H9 (cell line): ENCODE measurements around the gene NOP58. TPM values are rescaled to one million over a fixed set of nuclear protein-coding genes. Genes with fewer than 3 reads are reported as not detected.

Experiments used
- DNase-seq: peaks from one replicate; pipeline ENCODE4 v3.0.0-alpha.2; 2017
- H2AFZ ChIP-seq: one replicate; pipeline ENCODE4 v1.6.1; 2013; ENCODE audit warnings: mild to moderate bottlenecking, low read length, control low read depth, moderate library complexity
- H2AK5ac ChIP-seq: 2 replicates; pipeline ENCODE4 v1.6.1; 2013; ENCODE audit warnings: low read length, control low read depth, mixed read lengths; ENCODE audit not compliant: insufficient read length
- H2BK120ac ChIP-seq: one replicate; pipeline ENCODE4 v1.6.1; 2013; ENCODE audit warnings: low read depth, mild to moderate bottlenecking, low read length, control low read depth, inconsistent platforms; ENCODE audit not compliant: poor library complexity, severe bottlenecking
- H2BK12ac ChIP-seq: 2 replicates; pipeline ENCODE4 v1.6.1; 2013; ENCODE audit warnings: low read length, control low read depth, mixed read lengths, low read depth; ENCODE audit not compliant: insufficient read length
- H2BK15ac ChIP-seq: 2 replicates; pipeline ENCODE4 v1.6.1; 2013; ENCODE audit warnings: low read depth, low read length, control low read depth
- H2BK20ac ChIP-seq: one replicate; pipeline ENCODE4 v1.6.1; 2013; ENCODE audit warnings: low read depth, mild to moderate bottlenecking, low read length, control low read depth, inconsistent platforms; ENCODE audit not compliant: poor library complexity, severe bottlenecking
- H2BK5ac ChIP-seq: 2 replicates; pipeline ENCODE4 v1.6.1; 2013; ENCODE audit warnings: low read length, control low read depth, mixed read lengths; ENCODE audit not compliant: insufficient read length
- H3K14ac ChIP-seq: 2 replicates; pipeline ENCODE4 v1.6.1; 2013; ENCODE audit warnings: low read length, control low read depth; ENCODE audit not compliant: insufficient read depth
- H3K18ac ChIP-seq: 2 replicates; pipeline ENCODE4 v1.6.1; 2013; ENCODE audit warnings: low read depth, mild to moderate bottlenecking, mixed read lengths, low read length, control low read depth; ENCODE audit not compliant: insufficient read length
- H3K23ac ChIP-seq: 2 replicates; pipeline ENCODE4 v1.6.1; 2013; ENCODE audit warnings: low read length, control low read depth, mixed read lengths, low read depth; ENCODE audit not compliant: insufficient read length
- H3K23me2 ChIP-seq: 2 replicates; pipeline ENCODE4 v1.6.1; 2013; ENCODE audit warnings: low read depth, mild to moderate bottlenecking, mixed read lengths, low read length, control low read depth; ENCODE audit not compliant: insufficient read length, poor library complexity, severe bottlenecking
- H3K27ac ChIP-seq: 2 replicates; pipeline ENCODE4 v1.5.1; 2013; ENCODE audit warnings: low read length, control low read depth, mixed read lengths, low read depth; ENCODE audit not compliant: insufficient read length
- H3K27me3 ChIP-seq: 2 replicates; pipeline ENCODE4 v1.6.1; 2013; ENCODE audit warnings: low read length, control low read depth, inconsistent platforms; ENCODE audit not compliant: insufficient read depth
- H3K4ac ChIP-seq: 2 replicates; pipeline ENCODE4 v1.6.1; 2013; ENCODE audit warnings: low read depth, mild to moderate bottlenecking, control low read depth, inconsistent platforms, low read length, moderate library complexity
- H3K4me1 ChIP-seq: 2 replicates; pipeline ENCODE4 v1.6.1; 2013; ENCODE audit warnings: low read length, control low read depth, inconsistent platforms; ENCODE audit not compliant: insufficient read depth
- H3K4me2 ChIP-seq: 2 replicates; pipeline ENCODE4 v1.6.1; 2013; ENCODE audit warnings: low read length, control low read depth, mixed read lengths; ENCODE audit not compliant: insufficient read length, insufficient read depth
- H3K56ac ChIP-seq: 2 replicates; pipeline ENCODE4 v1.6.1; 2013; ENCODE audit warnings: low read depth, mild to moderate bottlenecking, mixed read lengths, low read length, control low read depth; ENCODE audit not compliant: insufficient read length
- H3K79me1 ChIP-seq: 2 replicates; pipeline ENCODE4 v1.6.1; 2013; ENCODE audit warnings: low read depth, mild to moderate bottlenecking, moderate library complexity, low read length, control low read depth, inconsistent platforms; ENCODE audit not compliant: insufficient read depth, poor library complexity, severe bottlenecking
- H3K79me2 ChIP-seq: 2 replicates; pipeline ENCODE4 v1.6.1; 2013; ENCODE audit warnings: low read length, control low read depth, inconsistent platforms; ENCODE audit not compliant: insufficient read depth
- H3K9ac ChIP-seq: 2 replicates; pipeline ENCODE4 v1.6.1; 2013; ENCODE audit warnings: low read length, control low read depth, mixed read lengths; ENCODE audit not compliant: insufficient read length; ENCODE audit errors: extremely low read depth
- H3K9me3 ChIP-seq: one replicate; pipeline ENCODE4 v1.6.1; 2013; ENCODE audit warnings: low read depth, low read length, inconsistent platforms; ENCODE audit not compliant: control insufficient read depth
- H3T11ph ChIP-seq: one replicate; pipeline ENCODE4 v1.6.1; 2013; ENCODE audit warnings: mild to moderate bottlenecking, low read length, control low read depth, inconsistent platforms
- H4K20me1 ChIP-seq: one replicate; pipeline ENCODE4 v1.6.1; 2013; ENCODE audit not compliant: control insufficient read depth, insufficient read length, insufficient read depth
- H4K5ac ChIP-seq: 2 replicates; pipeline ENCODE4 v1.6.1; 2013; ENCODE audit warnings: low read depth, mild to moderate bottlenecking, mixed read lengths, low read length, control low read depth; ENCODE audit not compliant: insufficient read length
- H4K8ac ChIP-seq: replicated peaks from 2 replicates; pipeline ENCODE4 v1.6.1; 2013; ENCODE audit warnings: low read length, control low read depth, mixed read lengths, low read depth; ENCODE audit not compliant: insufficient read length
- H4K91ac ChIP-seq: 2 replicates; pipeline ENCODE4 v1.6.1; 2013; ENCODE audit warnings: low read depth, mild to moderate bottlenecking, moderate library complexity, mixed read lengths, low read length, control low read depth; ENCODE audit not compliant: insufficient read length
- H3K27ac Mint-ChIP-seq, 3 experiments: 2 replicates in 2 of 3; 3 replicates in 1 of 3; pipeline ENCODE4 v1.8.0; 2020 to 2021; ENCODE audit warnings: mixed read lengths in 3 of 3, mild to moderate bottlenecking in 1 of 3, moderate library complexity in 1 of 3
- H3K27me3 Mint-ChIP-seq: 2 replicates; pipeline ENCODE4 v1.8.0; 2021; ENCODE audit warnings: low read depth, mild to moderate bottlenecking, moderate library complexity, mixed read lengths
- H3K36me3 Mint-ChIP-seq, 3 experiments: 2 replicates in 2 of 3; 3 replicates in 1 of 3; pipeline ENCODE4 v1.8.0; 2020 to 2021; ENCODE audit warnings: low read depth in 3 of 3, mixed read lengths in 3 of 3; ENCODE audit not compliant: insufficient read depth in 1 of 3
- H3K4me1 Mint-ChIP-seq, 2 experiments: 2 replicates each; pipeline ENCODE4 v1.8.0; 2020; ENCODE audit warnings: mixed read lengths in 2 of 2
- H3K4me3 Mint-ChIP-seq, 2 experiments: 2 replicates in 1 of 2; 3 replicates in 1 of 2; pipeline ENCODE4 v1.8.0; 2020 to 2021; ENCODE audit warnings: mild to moderate bottlenecking in 2 of 2, mixed read lengths in 2 of 2, moderate library complexity in 1 of 2
- H3K9me3 Mint-ChIP-seq, 2 experiments: 2 replicates in 1 of 2; 3 replicates in 1 of 2; pipeline ENCODE4 v1.8.0; 2020; ENCODE audit warnings: mild to moderate bottlenecking in 2 of 2, mixed read lengths in 2 of 2, moderate library complexity in 1 of 2
- WGBS: extraction: QIAGEN DNeasy Blood & Tissue Kit; methylation state at CpG from one replicate; pipeline ENCODE4 v1.1.7; 2013; ENCODE audit warnings: missing lambda C conversion rate, low lambda C conversion rate, mixed read lengths; ENCODE audit not compliant: insufficient read length; ENCODE audit errors: extremely low coverage; 5-methylcytosine and 5-hydroxymethylcytosine counted together
- total RNA-seq: library from RNA; stranded (reverse); gene quantifications from 2 replicates; pipeline ENCODE4 v1.2.1, GENCODE V29; 2021
- TF ChIP-seq, protein P1 (sequence below): fragments of 200-600 bp; sonication (generic); conservative IDR thresholded peaks from 3 replicates; pipeline ENCODE4 v1.8.0; 2021; ENCODE audit warnings: antibody characterized with exemption, mild to moderate bottlenecking

The NOP58 gene
- total RNA-seq, 1 experiment from 2014 or later, result 168 TPM

DNA sequence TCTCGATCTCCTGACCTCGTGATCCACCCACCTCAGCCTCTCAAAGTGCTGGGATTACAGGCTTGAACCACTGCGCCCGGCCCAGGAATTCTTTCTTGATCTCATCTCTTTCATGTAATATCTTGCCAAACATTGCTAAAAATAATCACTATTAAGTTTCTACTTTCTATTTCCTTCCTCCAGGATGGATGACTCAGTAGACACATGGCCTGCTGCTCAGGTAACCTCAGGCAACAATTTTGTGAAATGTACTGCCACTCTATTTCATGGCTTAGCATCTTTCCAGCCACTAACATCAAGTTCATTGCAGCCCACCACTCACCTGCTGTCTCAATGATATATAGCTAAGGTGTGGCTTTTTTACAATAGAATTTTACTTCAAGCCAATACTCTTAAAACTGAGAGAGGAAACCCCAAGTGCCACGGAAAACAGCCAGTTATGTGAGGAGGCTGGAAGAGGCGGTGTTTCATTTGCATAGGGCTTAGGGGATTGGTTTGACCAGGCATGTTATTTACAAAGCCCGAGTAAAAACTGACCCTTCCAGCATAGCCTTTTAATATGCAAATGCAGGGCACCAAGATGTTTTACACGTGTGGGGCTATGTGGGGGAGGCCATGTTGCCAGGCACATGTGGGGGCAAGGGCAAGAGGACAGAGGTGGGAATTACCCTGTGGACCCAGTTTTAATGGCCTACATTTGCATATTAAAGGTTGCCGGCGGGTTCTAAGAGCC lies 15.9 kb upstream of the NOP58 start:
- peak overlapping the region; percentile 49 for H4K5ac ChIP-seq
- Mint-ChIP-seq H3K9me3 (no peaks in the 10 kb centered on the region; a peak in 3 of 5 replicates), H3K27ac (peak overlapping the region; percentile 82 to 93 (median 88)), H3K36me3 (peaks cover 0 to 5% (median 0%) of the 10 kb centered on the region in 3 experiments; a peak in 2 of 7 replicates), H3K4me1 (peaks cover 16 to 18% of the 10 kb centered on the region in 2 experiments), H3K27me3 (peaks cover 2% of the 10 kb centered on the region), H3K4me3 (peak overlapping the region; percentile 46 to 64)
- no peak overlapping the region; the same call in 1 of the 2 replicates for H3K4ac ChIP-seq
- TF ChIP-seq, protein P1, sequence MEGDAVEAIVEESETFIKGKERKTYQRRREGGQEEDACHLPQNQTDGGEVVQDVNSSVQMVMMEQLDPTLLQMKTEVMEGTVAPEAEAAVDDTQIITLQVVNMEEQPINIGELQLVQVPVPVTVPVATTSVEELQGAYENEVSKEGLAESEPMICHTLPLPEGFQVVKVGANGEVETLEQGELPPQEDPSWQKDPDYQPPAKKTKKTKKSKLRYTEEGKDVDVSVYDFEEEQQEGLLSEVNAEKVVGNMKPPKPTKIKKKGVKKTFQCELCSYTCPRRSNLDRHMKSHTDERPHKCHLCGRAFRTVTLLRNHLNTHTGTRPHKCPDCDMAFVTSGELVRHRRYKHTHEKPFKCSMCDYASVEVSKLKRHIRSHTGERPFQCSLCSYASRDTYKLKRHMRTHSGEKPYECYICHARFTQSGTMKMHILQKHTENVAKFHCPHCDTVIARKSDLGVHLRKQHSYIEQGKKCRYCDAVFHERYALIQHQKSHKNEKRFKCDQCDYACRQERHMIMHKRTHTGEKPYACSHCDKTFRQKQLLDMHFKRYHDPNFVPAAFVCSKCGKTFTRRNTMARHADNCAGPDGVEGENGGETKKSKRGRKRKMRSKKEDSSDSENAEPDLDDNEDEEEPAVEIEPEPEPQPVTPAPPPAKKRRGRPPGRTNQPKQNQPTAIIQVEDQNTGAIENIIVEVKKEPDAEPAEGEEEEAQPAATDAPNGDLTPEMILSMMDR, result no peak
- peak overlapping the region; percentile 80 for H2BK120ac ChIP-seq
- peak overlapping the region; percentile 94 for H3K27ac ChIP-seq
- H2AFZ ChIP-seq, result peak overlapping the region; percentile 27
- H3K9ac ChIP-seq, result no peak overlapping the region
- H3K14ac ChIP-seq, result no peak overlapping the region; the same call in 1 of the 2 replicates
- peak overlapping the region; percentile 63 for H2BK12ac ChIP-seq
- no peak overlapping the region for H2AK5ac ChIP-seq
- H2BK15ac ChIP-seq, result no peak overlapping the region
- H3K79me1 ChIP-seq, result no peaks in the 10 kb centered on the region
- H3K56ac ChIP-seq, result no peak overlapping the region
- H4K20me1 ChIP-seq, result no peaks in the 10 kb centered on the region
- no peak overlapping the region for H2BK20ac ChIP-seq
- H3K9me3 ChIP-seq, result no peaks in the 10 kb centered on the region
- no peak overlapping the region for H2BK5ac ChIP-seq
- WGBS, result no CpG with 5 or more reads among the region's 10 CpGs
- no peak overlapping the region for H4K91ac ChIP-seq
- H3K4me1 ChIP-seq, result peaks cover 3% of the 10 kb centered on the region; the same call in 1 of the 2 replicates
- H3T11ph ChIP-seq, result no peak overlapping the region
- no peak overlapping the region for H4K8ac ChIP-seq
- no peak overlapping the region for H3K23ac ChIP-seq
- H3K18ac ChIP-seq, result peak overlapping the region; percentile 82
- no peaks in the 10 kb centered on the region for H3K23me2 ChIP-seq
- peak; percentile 95 for DNase-seq
- H3K27me3 ChIP-seq, result no peaks in the 10 kb centered on the region; the same call in 1 of the 2 replicates
- no peaks in the 10 kb centered on the region for H3K79me2 ChIP-seq
- H3K4me2 ChIP-seq, result peak overlapping the region; percentile 38
